GM19043 (cell line): Measurements from ENCODE around the gene COX10.
A peak's percentile ranks its signal among the peaks of the same experiment; 100 is the strongest.
"Not testable (repeated sequence)": the region's sequence is repeated elsewhere in the genome, so short reads cannot be mapped to it uniquely, and the experiment has no call there.

ENCODE experiments used
- ATAC-seq: cut with Tn5 transposase; IDR thresholded peaks from one replicate; pipeline ENCODE4 v1.9.1; 2021; ENCODE audit warnings: low read depth; ENCODE audit not compliant: unreplicated experiment

Gene COX10

GRCh38 chr17:14165616-14166015, 96.3 kb downstream of the COX10 start:
- ATAC-seq, result no peak

- ATAC-seq, result not testable (repeated sequence)
Measured at GRCh38 chr17:14167831-14168230, 98.5 kb downstream of the COX10 start.

GRCh38 chr17:14168582-14168981, 99.3 kb downstream of the COX10 start:
- ATAC-seq, result no peak

- ATAC-seq, result no peak
Measured at GRCh38 chr17:14169287-14169686, 100.0 kb downstream of the COX10 start.

GRCh38 chr17:14169901-14170300, 100.6 kb downstream of the COX10 start:
- no peak for ATAC-seq

- not testable (repeated sequence) for ATAC-seq
Measured at GRCh38 chr17:14176989-14177388, 107.7 kb downstream of the COX10 start.

GRCh38 chr17:14177801-14178200, 108.5 kb downstream of the COX10 start:
- not testable (repeated sequence) for ATAC-seq

GRCh38 chr17:14179951-14180350, 110.6 kb downstream of the COX10 start:
- not testable (repeated sequence) for ATAC-seq

GRCh38 chr17:14182084-14182483, 112.8 kb downstream of the COX10 start:
- not testable (repeated sequence) for ATAC-seq

- ATAC-seq, result not testable (repeated sequence)
Measured at GRCh38 chr17:14184536-14184935, 115.2 kb downstream of the COX10 start.

GRCh38 chr17:14186443-14186842, 117.1 kb downstream of the COX10 start:
- ATAC-seq, result not testable (repeated sequence)

- not testable (repeated sequence) for ATAC-seq
Measured at GRCh38 chr17:14190774-14191173, 121.5 kb downstream of the COX10 start.

- not testable (repeated sequence) for ATAC-seq
Measured at GRCh38 chr17:14191469-14191868, 122.2 kb downstream of the COX10 start.

GRCh38 chr17:14192039-14192438, 122.7 kb downstream of the COX10 start:
- ATAC-seq, result not testable (repeated sequence)

GRCh38 chr17:14192636-14193344, 123.5 kb downstream of the COX10 start:
- ATAC-seq, result peak; percentile 69

GRCh38 chr17:14196377-14196997, 127.2 kb downstream of the COX10 start:
- no peak for ATAC-seq

GRCh38 chr17:14197057-14197456, 127.8 kb downstream of the COX10 start:
- no peak for ATAC-seq

GRCh38 chr17:14197586-14197985, 128.3 kb downstream of the COX10 start:
- no peak for ATAC-seq

- ATAC-seq, result no peak
Measured at GRCh38 chr17:14198013-14198412, 128.7 kb downstream of the COX10 start.

GRCh38 chr17:14198575-14198974, 129.3 kb downstream of the COX10 start:
- no peak for ATAC-seq

- no peak for ATAC-seq
Measured at GRCh38 chr17:14199601-14200000, 130.3 kb downstream of the COX10 start.

GRCh38 chr17:14200354-14200753, 131.1 kb downstream of the COX10 start:
- no peak for ATAC-seq
